GM21360 (cell line): ENCODE data around the gene CWC25.

Experiments used
- ATAC-seq: cut with Tn5 transposase; IDR thresholded peaks from one replicate; pipeline ENCODE4 v1.9.1; 2021; ENCODE audit warnings: mild to moderate bottlenecking, moderate library complexity; ENCODE audit not compliant: unreplicated experiment

Gene CWC25

GRCh38 chr17:38853292-38854219, 28.4 kb upstream of the CWC25 start, which contains the start of gene RPL23:
TSS of gene RPL23 (minus strand) at chr17:38853721. CDS start at chr17:38853710, 11 bp downstream.
- peak; percentile 79 for ATAC-seq

- no peak for ATAC-seq
Measured at GRCh38 chr17:38852771-38853291, 27.7 kb upstream of the CWC25 start.

- ATAC-seq, result no peak
Measured at GRCh38 chr17:38851434-38851833, 26.3 kb upstream of the CWC25 start.

GRCh38 chr17:38850374-38850773, 25.3 kb upstream of the CWC25 start:
- ATAC-seq, result no peak

- ATAC-seq, result no peak
Measured at GRCh38 chr17:38848939-38849605, 24.0 kb upstream of the CWC25 start.

- ATAC-seq, result no peak
Measured at GRCh38 chr17:38848557-38848891, 23.4 kb upstream of the CWC25 start.

- ATAC-seq, result no peak
Measured at GRCh38 chr17:38844261-38844757, 19.2 kb upstream of the CWC25 start.

- no peak for ATAC-seq
Measured at GRCh38 chr17:38825762-38826247, 684 bp upstream of the CWC25 start.

- ATAC-seq, result no peak
Measured at GRCh38 chr17:38815576-38816193, 9.4 kb downstream of the CWC25 start.

GRCh38 chr17:38809828-38810227, 15.3 kb downstream of the CWC25 start:
- ATAC-seq, result no peak

GRCh38 chr17:38800237-38800760, 24.8 kb downstream of the CWC25 start:
- ATAC-seq, result no peak

GRCh38 chr17:38799501-38800236, 25.5 kb downstream of the CWC25 start, which contains the start of gene PIP4K2B:
TSS of gene PIP4K2B (minus strand) at chr17:38799556. CDS start at chr17:38799424, 132 bp downstream.
- peak; percentile 77 for ATAC-seq

GRCh38 chr17:38798614-38799500, 26.3 kb downstream of the CWC25 start:
- peak; percentile 22 for ATAC-seq

- no peak for ATAC-seq
Measured at GRCh38 chr17:38797828-38798227, 27.3 kb downstream of the CWC25 start.

GRCh38 chr17:38797158-38797490, 28.0 kb downstream of the CWC25 start:
- ATAC-seq, result no peak

GRCh38 chr17:38796451-38797157, 28.5 kb downstream of the CWC25 start:
- no peak for ATAC-seq

GRCh38 chr17:38794221-38794620, 30.9 kb downstream of the CWC25 start:
- no peak for ATAC-seq

GRCh38 chr17:38791162-38791561, 34.0 kb downstream of the CWC25 start:
- ATAC-seq, result no peak
